H9 (cell line): Measurements from ENCODE around the gene C11orf71. TPM values are rescaled to one million over a fixed set of nuclear protein-coding genes. Genes with fewer than 3 reads are reported as not detected.

Experiments used
- DNase-seq: peaks from one replicate; pipeline ENCODE4 v3.0.0-alpha.2; 2017
- H2AFZ ChIP-seq: one replicate; pipeline ENCODE4 v1.6.1; 2013; ENCODE audit warnings: mild to moderate bottlenecking, low read length, control low read depth, moderate library complexity
- H2AK5ac ChIP-seq: 2 replicates; pipeline ENCODE4 v1.6.1; 2013; ENCODE audit warnings: low read length, control low read depth, mixed read lengths; ENCODE audit not compliant: insufficient read length
- H2BK120ac ChIP-seq: one replicate; pipeline ENCODE4 v1.6.1; 2013; ENCODE audit warnings: low read depth, mild to moderate bottlenecking, low read length, control low read depth, inconsistent platforms; ENCODE audit not compliant: poor library complexity, severe bottlenecking
- H2BK12ac ChIP-seq: 2 replicates; pipeline ENCODE4 v1.6.1; 2013; ENCODE audit warnings: low read length, control low read depth, mixed read lengths, low read depth; ENCODE audit not compliant: insufficient read length
- H2BK15ac ChIP-seq: 2 replicates; pipeline ENCODE4 v1.6.1; 2013; ENCODE audit warnings: low read depth, low read length, control low read depth
- H2BK20ac ChIP-seq: one replicate; pipeline ENCODE4 v1.6.1; 2013; ENCODE audit warnings: low read depth, mild to moderate bottlenecking, low read length, control low read depth, inconsistent platforms; ENCODE audit not compliant: poor library complexity, severe bottlenecking
- H2BK5ac ChIP-seq: 2 replicates; pipeline ENCODE4 v1.6.1; 2013; ENCODE audit warnings: low read length, control low read depth, mixed read lengths; ENCODE audit not compliant: insufficient read length
- H3K14ac ChIP-seq: 2 replicates; pipeline ENCODE4 v1.6.1; 2013; ENCODE audit warnings: low read length, control low read depth; ENCODE audit not compliant: insufficient read depth
- H3K18ac ChIP-seq: 2 replicates; pipeline ENCODE4 v1.6.1; 2013; ENCODE audit warnings: low read depth, mild to moderate bottlenecking, mixed read lengths, low read length, control low read depth; ENCODE audit not compliant: insufficient read length
- H3K23ac ChIP-seq: 2 replicates; pipeline ENCODE4 v1.6.1; 2013; ENCODE audit warnings: low read length, control low read depth, mixed read lengths, low read depth; ENCODE audit not compliant: insufficient read length
- H3K23me2 ChIP-seq: 2 replicates; pipeline ENCODE4 v1.6.1; 2013; ENCODE audit warnings: low read depth, mild to moderate bottlenecking, mixed read lengths, low read length, control low read depth; ENCODE audit not compliant: insufficient read length, poor library complexity, severe bottlenecking
- H3K27ac ChIP-seq: 2 replicates; pipeline ENCODE4 v1.5.1; 2013; ENCODE audit warnings: low read length, control low read depth, mixed read lengths, low read depth; ENCODE audit not compliant: insufficient read length
- H3K27me3 ChIP-seq: 2 replicates; pipeline ENCODE4 v1.6.1; 2013; ENCODE audit warnings: low read length, control low read depth, inconsistent platforms; ENCODE audit not compliant: insufficient read depth
- H3K4ac ChIP-seq: 2 replicates; pipeline ENCODE4 v1.6.1; 2013; ENCODE audit warnings: low read depth, mild to moderate bottlenecking, control low read depth, inconsistent platforms, low read length, moderate library complexity
- H3K4me1 ChIP-seq: 2 replicates; pipeline ENCODE4 v1.6.1; 2013; ENCODE audit warnings: low read length, control low read depth, inconsistent platforms; ENCODE audit not compliant: insufficient read depth
- H3K4me2 ChIP-seq: 2 replicates; pipeline ENCODE4 v1.6.1; 2013; ENCODE audit warnings: low read length, control low read depth, mixed read lengths; ENCODE audit not compliant: insufficient read length, insufficient read depth
- H3K56ac ChIP-seq: 2 replicates; pipeline ENCODE4 v1.6.1; 2013; ENCODE audit warnings: low read depth, mild to moderate bottlenecking, mixed read lengths, low read length, control low read depth; ENCODE audit not compliant: insufficient read length
- H3K79me1 ChIP-seq: 2 replicates; pipeline ENCODE4 v1.6.1; 2013; ENCODE audit warnings: low read depth, mild to moderate bottlenecking, moderate library complexity, low read length, control low read depth, inconsistent platforms; ENCODE audit not compliant: insufficient read depth, poor library complexity, severe bottlenecking
- H3K79me2 ChIP-seq: 2 replicates; pipeline ENCODE4 v1.6.1; 2013; ENCODE audit warnings: low read length, control low read depth, inconsistent platforms; ENCODE audit not compliant: insufficient read depth
- H3K9ac ChIP-seq: 2 replicates; pipeline ENCODE4 v1.6.1; 2013; ENCODE audit warnings: low read length, control low read depth, mixed read lengths; ENCODE audit not compliant: insufficient read length; ENCODE audit errors: extremely low read depth
- H3K9me3 ChIP-seq: one replicate; pipeline ENCODE4 v1.6.1; 2013; ENCODE audit warnings: low read depth, low read length, inconsistent platforms; ENCODE audit not compliant: control insufficient read depth
- H3T11ph ChIP-seq: one replicate; pipeline ENCODE4 v1.6.1; 2013; ENCODE audit warnings: mild to moderate bottlenecking, low read length, control low read depth, inconsistent platforms
- H4K20me1 ChIP-seq: one replicate; pipeline ENCODE4 v1.6.1; 2013; ENCODE audit not compliant: control insufficient read depth, insufficient read length, insufficient read depth
- H4K5ac ChIP-seq: 2 replicates; pipeline ENCODE4 v1.6.1; 2013; ENCODE audit warnings: low read depth, mild to moderate bottlenecking, mixed read lengths, low read length, control low read depth; ENCODE audit not compliant: insufficient read length
- H4K8ac ChIP-seq: replicated peaks from 2 replicates; pipeline ENCODE4 v1.6.1; 2013; ENCODE audit warnings: low read length, control low read depth, mixed read lengths, low read depth; ENCODE audit not compliant: insufficient read length
- H4K91ac ChIP-seq: 2 replicates; pipeline ENCODE4 v1.6.1; 2013; ENCODE audit warnings: low read depth, mild to moderate bottlenecking, moderate library complexity, mixed read lengths, low read length, control low read depth; ENCODE audit not compliant: insufficient read length
- H3K27ac Mint-ChIP-seq, 3 experiments: 2 replicates in 2 of 3; 3 replicates in 1 of 3; pipeline ENCODE4 v1.8.0; 2020 to 2021; ENCODE audit warnings: mixed read lengths in 3 of 3, mild to moderate bottlenecking in 1 of 3, moderate library complexity in 1 of 3
- H3K27me3 Mint-ChIP-seq: 2 replicates; pipeline ENCODE4 v1.8.0; 2021; ENCODE audit warnings: low read depth, mild to moderate bottlenecking, moderate library complexity, mixed read lengths
- H3K36me3 Mint-ChIP-seq, 3 experiments: 2 replicates in 2 of 3; 3 replicates in 1 of 3; pipeline ENCODE4 v1.8.0; 2020 to 2021; ENCODE audit warnings: low read depth in 3 of 3, mixed read lengths in 3 of 3; ENCODE audit not compliant: insufficient read depth in 1 of 3
- H3K4me1 Mint-ChIP-seq, 2 experiments: 2 replicates each; pipeline ENCODE4 v1.8.0; 2020; ENCODE audit warnings: mixed read lengths in 2 of 2
- H3K4me3 Mint-ChIP-seq, 2 experiments: 2 replicates in 1 of 2; 3 replicates in 1 of 2; pipeline ENCODE4 v1.8.0; 2020 to 2021; ENCODE audit warnings: mild to moderate bottlenecking in 2 of 2, mixed read lengths in 2 of 2, moderate library complexity in 1 of 2
- H3K9me3 Mint-ChIP-seq, 2 experiments: 2 replicates in 1 of 2; 3 replicates in 1 of 2; pipeline ENCODE4 v1.8.0; 2020; ENCODE audit warnings: mild to moderate bottlenecking in 2 of 2, mixed read lengths in 2 of 2, moderate library complexity in 1 of 2
- CTCF ChIP-seq: fragments of 200-600 bp; sonication (generic); conservative IDR thresholded peaks from 3 replicates; pipeline ENCODE4 v1.8.0; 2021; ENCODE audit warnings: antibody characterized with exemption, mild to moderate bottlenecking
- WGBS: extraction: QIAGEN DNeasy Blood & Tissue Kit; methylation state at CpG from one replicate; pipeline ENCODE4 v1.1.7; 2013; ENCODE audit warnings: missing lambda C conversion rate, low lambda C conversion rate, mixed read lengths; ENCODE audit not compliant: insufficient read length; ENCODE audit errors: extremely low coverage; 5-methylcytosine and 5-hydroxymethylcytosine counted together
- total RNA-seq: library from RNA; stranded (reverse); gene quantifications from 2 replicates; pipeline ENCODE4 v1.2.1, GENCODE V29; 2021

The C11orf71 gene
- total RNA-seq, 1 experiment from 2014 or later, result 3.5 TPM

- Histone ChIP-seq H3T11ph (no peak overlapping the region), H3K23ac (no peak overlapping the region), H3K9ac (peak overlapping the region; percentile 89), H4K91ac (no peak overlapping the region), H3K4me1 (no peaks in the 10 kb centered on the region), H3K9me3 (no peaks in the 10 kb centered on the region), H2AFZ (no peak overlapping the region), H4K20me1 (no peaks in the 10 kb centered on the region), H2BK5ac (no peak overlapping the region), H3K14ac (no peak overlapping the region), H3K79me1 (peaks cover 3% of the 10 kb centered on the region), H3K18ac (no peak overlapping the region), H2AK5ac (no peak overlapping the region), H3K79me2 (peaks cover 16% of the 10 kb centered on the region; the same call in 1 of the 2 replicates), H4K8ac (no peak overlapping the region), H2BK120ac (no peak overlapping the region), H3K4ac (no peak overlapping the region), H3K27ac (no peak overlapping the region), H3K23me2 (peaks cover 4% of the 10 kb centered on the region), H4K5ac (no peak overlapping the region), H2BK15ac (no peak overlapping the region), H3K27me3 (no peaks in the 10 kb centered on the region), H2BK20ac (no peak overlapping the region), H3K4me2 (peak overlapping the region; percentile 84), H3K56ac (no peak overlapping the region), H2BK12ac (no peak overlapping the region)
- DNase-seq, result no peak
- Mint-ChIP-seq H3K27me3 (no peaks in the 10 kb centered on the region), H3K4me3 (peak overlapping the region; percentile 94 to 98), H3K9me3 (no peaks in the 10 kb centered on the region), H3K27ac (peak overlapping the region; percentile 98 to 100 (median 100)), H3K4me1 (peaks cover 38 to 40% of the 10 kb centered on the region in 2 experiments), H3K36me3 (peaks cover 16 to 36% (median 32%) of the 10 kb centered on the region in 3 experiments; a peak in 6 of 7 replicates)
- TF ChIP-seq CTCF, result no peak
- WGBS, result no CpG with 5 or more reads among the region's 4 CpGs
These were observed 1.0 kb upstream of the C11orf71 start for GRCh38 chr11:114401311-114401710.
